Neuronal stem cell (in vitro differentiated cells): ENCODE measurements around the gene VAMP8.

ENCODE experiments used
- DNase-seq: peaks from one replicate; pipeline ENCODE4 v3.0.0-alpha.2; 2013; ENCODE audit warnings: low spot score
- H2AFZ ChIP-seq: one replicate; pipeline ENCODE4 v1.6.1; 2013; ENCODE audit warnings: mild to moderate bottlenecking, low read length, inconsistent platforms
- H2AK5ac ChIP-seq: 2 replicates; pipeline ENCODE4 v1.6.1; 2013; ENCODE audit warnings: low read depth, mild to moderate bottlenecking, inconsistent platforms, low read length, moderate library complexity, mixed read lengths
- H2BK120ac ChIP-seq: 2 replicates; pipeline ENCODE4 v1.6.1; 2013; ENCODE audit warnings: low read depth, mild to moderate bottlenecking, inconsistent platforms, low read length, moderate library complexity, mixed read lengths
- H2BK12ac ChIP-seq: one replicate; pipeline ENCODE4 v1.6.1; 2013; ENCODE audit warnings: low read length, inconsistent platforms
- H2BK15ac ChIP-seq: 2 replicates; pipeline ENCODE4 v1.6.1; 2013; ENCODE audit warnings: mild to moderate bottlenecking, low read length, inconsistent platforms, mixed read lengths
- H2BK5ac ChIP-seq: one replicate; pipeline ENCODE4 v1.6.1; 2013; ENCODE audit warnings: inconsistent platforms, mild to moderate bottlenecking, low read length, moderate library complexity
- H3K14ac ChIP-seq: one replicate; pipeline ENCODE4 v1.6.1; 2013; ENCODE audit warnings: low read length, inconsistent platforms
- H3K18ac ChIP-seq: 2 replicates; pipeline ENCODE4 v1.6.1; 2013; ENCODE audit warnings: low read length, inconsistent platforms
- H3K23ac ChIP-seq: 2 replicates; pipeline ENCODE4 v1.6.1; 2013; ENCODE audit warnings: low read depth, mild to moderate bottlenecking, mixed read lengths, low read length, inconsistent platforms; ENCODE audit not compliant: poor library complexity
- H3K27ac ChIP-seq: replicated peaks from 3 replicates; pipeline ENCODE4 v1.5.1; 2013; ENCODE audit warnings: low read length, inconsistent platforms
- H3K27me3 ChIP-seq, 3 experiments: 2 replicates each; pipeline ENCODE4 v1.6.1; 2013; ENCODE audit warnings: low read length in 3 of 3, mild to moderate bottlenecking in 2 of 3, inconsistent platforms in 1 of 3, low read depth in 1 of 3, mixed read lengths in 1 of 3, moderate library complexity in 1 of 3; ENCODE audit not compliant: control insufficient read depth in 3 of 3, insufficient read depth in 3 of 3
- H3K36me3 ChIP-seq, 2 donors: replicated peaks in 1 of 2; 2 replicates each; pipeline ENCODE4 v1.6.1; 2013; ENCODE audit warnings: low read length in 2 of 2; ENCODE audit not compliant: control insufficient read depth in 2 of 2, insufficient read depth in 2 of 2
- H3K4ac ChIP-seq: 2 replicates; pipeline ENCODE4 v1.6.1; 2013; ENCODE audit warnings: inconsistent platforms, mild to moderate bottlenecking, low read length, moderate library complexity
- H3K4me1 ChIP-seq, 2 donors: 1 replicate in 1 of 2; 2 replicates in 1 of 2; pipeline ENCODE4 v1.6.1; 2013; ENCODE audit warnings: low read length in 2 of 2, low read depth in 1 of 2; ENCODE audit not compliant: control insufficient read depth in 2 of 2, insufficient read depth in 1 of 2
- H3K4me2 ChIP-seq: one replicate; pipeline ENCODE4 v1.6.1; 2013; ENCODE audit warnings: mild to moderate bottlenecking, low read length, inconsistent platforms; ENCODE audit not compliant: insufficient read depth, poor library complexity, severe bottlenecking
- H3K4me3 ChIP-seq, 2 donors: 2 replicates each; pipeline ENCODE4 v1.5.1; 2013; ENCODE audit warnings: low read length in 2 of 2, mild to moderate bottlenecking in 2 of 2, inconsistent platforms in 1 of 2, moderate library complexity in 1 of 2
- H3K79me1 ChIP-seq: one replicate; pipeline ENCODE4 v1.6.1; 2013; ENCODE audit warnings: low read depth, mild to moderate bottlenecking, inconsistent platforms, low read length, moderate library complexity
- H3K9ac ChIP-seq: one replicate; pipeline ENCODE4 v1.6.1; 2013; ENCODE audit warnings: mild to moderate bottlenecking, low read depth, low read length, inconsistent platforms; ENCODE audit not compliant: poor library complexity
- H3K9me3 ChIP-seq, 2 donors: replicated peaks in 1 of 2; 2 replicates each; pipeline versions ENCODE3 to v1.6.1; 2013; ENCODE audit warnings: low read length in 2 of 2, mild to moderate bottlenecking in 2 of 2, inconsistent platforms in 1 of 2, low read depth in 1 of 2, mixed read lengths in 1 of 2, moderate library complexity in 1 of 2; ENCODE audit not compliant: control insufficient read depth in 2 of 2, insufficient read depth in 1 of 2
- H4K8ac ChIP-seq: one replicate; pipeline ENCODE4 v1.6.1; 2013; ENCODE audit warnings: low read depth, mild to moderate bottlenecking, inconsistent platforms, low read length, moderate library complexity
- H4K91ac ChIP-seq: one replicate; pipeline ENCODE4 v1.6.1; 2013; ENCODE audit warnings: low read length, low read depth, mild to moderate bottlenecking, inconsistent platforms; ENCODE audit not compliant: poor library complexity
- WGBS, 2 donors: extraction: QIAGEN DNeasy Blood & Tissue Kit; methylation state at CpG; one replicate each; pipeline ENCODE4 v1.1.7; 2013; ENCODE audit warnings: missing lambda C conversion rate in 2 of 2, mixed read lengths in 1 of 2; ENCODE audit not compliant: insufficient read length in 2 of 2, insufficient replicate concordance in 1 of 2; ENCODE audit errors: extremely low coverage in 2 of 2; 5-methylcytosine and 5-hydroxymethylcytosine counted together

VAMP8 gene

GRCh38 chr2:85596026-85596333 lies 18.6 kb downstream of the VAMP8 start:
- Histone ChIP-seq H2AFZ (peak overlapping the region; percentile 89), H3K79me1 (peaks cover 10% of the 10 kb centered on the region), H2AK5ac (peak overlapping the region; percentile 31), H3K27me3 (peaks cover 0 to 3% (median 0%) of the 10 kb centered on the region in 3 experiments), H3K9me3 (peaks cover 0 to 2% of the 10 kb centered on the region in 2 donors), H4K91ac (no peak overlapping the region), H3K4ac (no peak overlapping the region), H2BK120ac (no peak overlapping the region), H3K23ac (no peak overlapping the region), H2BK15ac (no peak overlapping the region), H3K14ac (no peak overlapping the region), H3K18ac (peak overlapping the region; percentile 89), H2BK12ac (no peak overlapping the region), H3K36me3 (peaks cover 29 to 37% of the 10 kb centered on the region in 2 donors), H3K4me1 (peaks cover 8 to 13% of the 10 kb centered on the region in 2 donors), H4K8ac (no peak overlapping the region), H2BK5ac (peak overlapping the region; percentile 62), H3K9ac (peak overlapping the region; percentile 95), H3K4me3 (peak overlapping the region; percentile 86 to 99), H3K27ac (no peak overlapping the region), H3K4me2 (peak overlapping the region; percentile 84)
- no CpG with 5 or more reads among the region's 10 CpGs for WGBS, 2 donors
- no peak for DNase-seq

- H3K4me3 ChIP-seq, result peak overlapping the region in 1 of 2 donors; percentile 86
Observed at GRCh38 chr2:85596486-85597143, 19.2 kb downstream of the VAMP8 start.

GRCh38 chr2:85597241-85597640 lies 19.9 kb downstream of the VAMP8 start:
- Histone ChIP-seq H4K8ac (no peak overlapping the region), H2BK120ac (no peak overlapping the region), H3K9me3 (no peaks in the 10 kb centered on the region), H4K91ac (no peak overlapping the region), H2BK15ac (no peak overlapping the region), H3K36me3 (peaks cover 29 to 37% of the 10 kb centered on the region in 2 donors), H3K4ac (no peak overlapping the region), H3K27ac (no peak overlapping the region), H3K14ac (no peak overlapping the region), H2BK12ac (no peak overlapping the region), H3K27me3 (no peaks in the 10 kb centered on the region), H3K79me1 (peaks cover 15% of the 10 kb centered on the region), H2AFZ (no peak overlapping the region), H3K23ac (no peak overlapping the region), H2AK5ac (no peak overlapping the region), H3K18ac (no peak overlapping the region), H3K4me2 (no peak overlapping the region), H2BK5ac (no peak overlapping the region), H3K9ac (no peak overlapping the region), H3K4me1 (peaks cover 14 to 17% of the 10 kb centered on the region in 2 donors), H3K4me3 (peak overlapping the region in 1 of 2 donors; percentile 86)
- no peak for DNase-seq
- WGBS, 2 donors, result no CpG with 5 or more reads among the region's 5 CpGs

More at GRCh38 chr2:85596486-85597143, 19.2 kb downstream of the VAMP8 start:
- Histone ChIP-seq H2AK5ac (no peak overlapping the region), H3K4me1 (peaks cover 10 to 14% of the 10 kb centered on the region in 2 donors), H3K9me3 (peaks cover 0 to under 1% of the 10 kb centered on the region in 2 donors), H2AFZ (no peak overlapping the region), H3K27ac (no peak overlapping the region), H3K23ac (no peak overlapping the region), H3K4me2 (peak overlapping the region; percentile 84), H3K4ac (no peak overlapping the region), H2BK120ac (no peak overlapping the region), H4K8ac (no peak overlapping the region), H3K14ac (no peak overlapping the region), H4K91ac (no peak overlapping the region), H2BK15ac (no peak overlapping the region), H2BK12ac (no peak overlapping the region), H3K18ac (no peak overlapping the region), H2BK5ac (no peak overlapping the region), H3K9ac (peak overlapping the region; percentile 39), H3K36me3 (peaks cover 29 to 37% of the 10 kb centered on the region in 2 donors), H3K79me1 (peaks cover 10% of the 10 kb centered on the region), H3K27me3 (peaks cover 0 to under 1% (median 0%) of the 10 kb centered on the region in 3 experiments)
- no peak for DNase-seq
- WGBS, 2 donors, result no CpG with 5 or more reads among the region's 3 CpGs

- no peak overlapping the region for H3K23ac ChIP-seq
- H2BK120ac ChIP-seq, result no peak overlapping the region
- H2AFZ ChIP-seq, result no peak overlapping the region
- H2AK5ac ChIP-seq, result no peak overlapping the region
- H4K8ac ChIP-seq, result no peak overlapping the region
- no peak overlapping the region for H3K4me2 ChIP-seq
- peaks cover 29 to 37% of the 10 kb centered on the region in 2 donors for H3K36me3 ChIP-seq
- peaks cover 14 to 17% of the 10 kb centered on the region in 2 donors for H3K4me1 ChIP-seq
- no peak overlapping the region for H3K27ac ChIP-seq
- H3K14ac ChIP-seq, result no peak overlapping the region
- H2BK12ac ChIP-seq, result no peak overlapping the region
- no peak overlapping the region for H3K4me3 ChIP-seq
- H3K9me3 ChIP-seq, result peaks cover 0 to 2% of the 10 kb centered on the region in 2 donors
- no peak overlapping the region for H3K18ac ChIP-seq
- H3K27me3 ChIP-seq, result no peaks in the 10 kb centered on the region
- H2BK15ac ChIP-seq, result no peak overlapping the region
- H3K4ac ChIP-seq, result no peak overlapping the region
- no CpG with 5 or more reads among the region's 14 CpGs for WGBS, 2 donors
- no peak overlapping the region for H2BK5ac ChIP-seq
- no peak for DNase-seq
- no peak overlapping the region for H3K9ac ChIP-seq
- H4K91ac ChIP-seq, result no peak overlapping the region
- peaks cover 15% of the 10 kb centered on the region for H3K79me1 ChIP-seq
Observed at GRCh38 chr2:85598594-85599340, 21.4 kb downstream of the VAMP8 start.
